ENCODE results near the gene PTPN14. TPM values are rescaled to one million over a fixed set of nuclear protein-coding genes. Genes with fewer than 3 reads are reported as not detected.

The PTPN14 gene
- total and polyA plus RNA-seq, 2 of the 8 experiments (the other 6 are each of a cell fraction or from before 2014, with no cell fraction given): 14.4 to 93.6 TPM

- ChIA-PET POLR2A (ENCODE audit: partially characterized antibody) (no interaction called here), CTCF (ENCODE audit: partially characterized antibody) (interaction anchor here (1.1 to 18.8 kb wide), 9 partner anchors 8 to 377 kb away, joined by 3 to 445 read pairs (median 5); no protein-coding TSS in a partner anchor)
- H4K8ac ChIP-seq (ENCODE audit: extremely low read depth, insufficient read depth, low read length): no peak overlapping the region
- H3K27ac ChIP-seq (ENCODE audit: low read depth, low read length): no peak overlapping the region
- H2BK12ac ChIP-seq (ENCODE audit: low read depth, low read length): no peak overlapping the region
- H3K9ac ChIP-seq (replicated peaks in 1 of 4; ENCODE audit: extremely low read depth in 1 of 4, low read depth in 3 of 4, low read length in 3 of 4): no peak overlapping the region
- no peak for FAIRE-seq
- H3K23me2 ChIP-seq (ENCODE audit: low read depth, low read length): no peaks in the 10 kb centered on the region
- H3K4me3 ChIP-seq (ENCODE audit: extremely low read depth in 1 of 4, insufficient read depth in 2 of 4, low read depth in 3 of 4, low read length in 4 of 4): no peak overlapping the region
- no peak overlapping the region for H2BK120ac ChIP-seq (replicated peaks; ENCODE audit: low read depth, low read length)
- no peak overlapping the region for H2BK15ac ChIP-seq (ENCODE audit: low read length)
- H3K4ac ChIP-seq (replicated peaks; ENCODE audit: insufficient read length, low read depth, low read length): no peak overlapping the region
- H3K27me3 ChIP-seq (replicated peaks in 1 of 4; ENCODE audit: control insufficient read depth in 3 of 4, extremely low read depth in 1 of 4, insufficient read depth in 3 of 4, low read length in 3 of 4): no peaks in the 10 kb centered on the region
- no peak overlapping the region for H4K91ac ChIP-seq (replicated peaks; ENCODE audit: insufficient read length, low read length)
- H3K18ac ChIP-seq (ENCODE audit: extremely low read depth, low read length): no peak overlapping the region
- H4K20me1 ChIP-seq (replicated peaks in 1 of 2; ENCODE audit: control insufficient read depth in 1 of 2, insufficient read depth in 2 of 2, low read length in 2 of 2): no peaks in the 10 kb centered on the region
- no peak overlapping the region for H3K14ac ChIP-seq (ENCODE audit: insufficient read length)
- no peaks in the 10 kb centered on the region for H3K79me1 ChIP-seq (ENCODE audit: low read depth, low read length)
- H3K4me1 ChIP-seq (replicated peaks in 1 of 4; ENCODE audit: control insufficient read depth in 3 of 4, insufficient read depth in 4 of 4, low read length in 3 of 4): no peaks in the 10 kb centered on the region
- WGBS, 2 experiments (ENCODE audit: extremely low coverage in 1 of 2, insufficient coverage in 1 of 2, insufficient read length in 1 of 2, insufficient replicate concordance in 2 of 2, low coverage in 1 of 2, low lambda C conversion rate in 2 of 2, missing lambda C conversion rate in 1 of 2): 91 to 100% methylated on average over 2 to 5 of the region's 5 CpGs
- H3K79me2 ChIP-seq (ENCODE audit: control insufficient read depth in 1 of 2, insufficient read depth in 2 of 2, low read length in 2 of 2): no peaks in the 10 kb centered on the region
- H4K5ac ChIP-seq (ENCODE audit: insufficient read length, low read depth, low read length): no peak overlapping the region
- H2AK5ac ChIP-seq (ENCODE audit: low read depth, low read length): no peak overlapping the region
- H3K36me3 ChIP-seq (ENCODE audit: control insufficient read depth in 2 of 4, insufficient read depth in 4 of 4, low read length in 3 of 4): no peaks in the 10 kb centered on the region
- no peak overlapping the region for H3K56ac ChIP-seq (replicated peaks; ENCODE audit: insufficient read length, low read depth, low read length)
- H2AFZ ChIP-seq (ENCODE audit: low read length): no peak overlapping the region
- no peak overlapping the region for H3K4me2 ChIP-seq (ENCODE audit: insufficient read depth in 1 of 2, low read depth in 2 of 2, low read length in 2 of 2)
- no peak overlapping the region for H3K23ac ChIP-seq (ENCODE audit: insufficient read length)
- H2BK20ac ChIP-seq (ENCODE audit: low read length): no peak overlapping the region
- H3K9me3 ChIP-seq (ENCODE audit: insufficient read depth in 2 of 2, low read depth in 1 of 2, low read length in 1 of 2): no peaks in the 10 kb centered on the region
- peak in 2 of 3 experiments; percentile 6 to 9; a peak in 1 of 4 replicates for TF ChIP-seq CTCF (IDR thresholded peaks at IDR 0.05; ENCODE audit: control extremely low read depth in 1 of 3, insufficient read depth in 1 of 3, low read depth in 1 of 3, low read length in 3 of 3)
- no peak for TF ChIP-seq ZNF274 (IDR thresholded peaks at IDR 0.05; ENCODE audit: borderline replicate concordance, extremely low read depth, low read length)
- no peak overlapping the region for H2BK5ac ChIP-seq (ENCODE audit: low read depth, low read length)
- no peak for DNase-seq (ENCODE audit: low read depth in 1 of 2, low spot score in 2 of 2)
Measured at GRCh38 chr1:214590696-214591095, 39.3 kb upstream of the PTPN14 start.
